ENCODE data around the gene GUK1.

GUK1 gene

DNA sequence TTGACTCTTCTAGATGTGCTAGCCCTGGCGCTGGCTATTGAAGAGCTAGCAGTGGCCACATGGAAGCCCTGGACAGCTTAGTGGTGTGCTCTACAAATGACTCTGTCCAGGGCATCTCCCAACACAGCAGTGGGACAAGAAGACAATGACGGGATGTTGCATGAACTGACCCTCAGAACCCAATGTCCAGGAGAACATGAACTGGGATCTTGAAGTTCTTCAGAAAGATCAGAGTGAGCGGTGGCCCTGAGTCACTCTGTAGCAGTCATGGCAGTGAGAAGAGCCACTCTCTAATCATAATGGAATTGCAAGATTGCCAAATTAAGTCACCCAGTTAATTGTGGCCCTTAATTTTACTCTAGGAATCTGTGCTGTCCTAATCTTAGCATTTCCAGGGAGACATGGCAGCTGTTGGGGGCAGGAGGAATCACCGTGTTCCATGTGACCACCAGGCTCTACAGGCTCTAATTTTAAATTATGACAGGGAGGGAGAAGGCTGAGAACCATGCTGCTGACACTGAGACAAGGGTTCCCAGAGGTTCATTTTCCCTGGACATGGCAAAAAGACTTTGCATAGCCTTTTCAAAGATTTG, 57.6 kb downstream of the GUK1 start:
- no peak overlapping the region for H3K4me3 Mint-ChIP-seq
- peaks cover 8% of the 10 kb centered on the region for H3K9me3 Mint-ChIP-seq
- no peaks in the 10 kb centered on the region for H3K27me3 Mint-ChIP-seq
- no peak overlapping the region for H3K27ac Mint-ChIP-seq
- no peaks in the 10 kb centered on the region for H3K4me1 Mint-ChIP-seq (ENCODE audit: low read depth)
- peaks cover 19% of the 10 kb centered on the region for H3K36me3 Mint-ChIP-seq (ENCODE audit: low read depth)
